LNCAP (cell line): Measurements from ENCODE around the gene NUDT17.

ENCODE experiments used
- CTCF ChIP-seq: fragments of 450-650 bp; IDR thresholded peaks from 2 replicates; pipeline ENCODE4 v1.5.1; 2017; ENCODE audit warnings: mild to moderate bottlenecking

The NUDT17 gene

DNA sequence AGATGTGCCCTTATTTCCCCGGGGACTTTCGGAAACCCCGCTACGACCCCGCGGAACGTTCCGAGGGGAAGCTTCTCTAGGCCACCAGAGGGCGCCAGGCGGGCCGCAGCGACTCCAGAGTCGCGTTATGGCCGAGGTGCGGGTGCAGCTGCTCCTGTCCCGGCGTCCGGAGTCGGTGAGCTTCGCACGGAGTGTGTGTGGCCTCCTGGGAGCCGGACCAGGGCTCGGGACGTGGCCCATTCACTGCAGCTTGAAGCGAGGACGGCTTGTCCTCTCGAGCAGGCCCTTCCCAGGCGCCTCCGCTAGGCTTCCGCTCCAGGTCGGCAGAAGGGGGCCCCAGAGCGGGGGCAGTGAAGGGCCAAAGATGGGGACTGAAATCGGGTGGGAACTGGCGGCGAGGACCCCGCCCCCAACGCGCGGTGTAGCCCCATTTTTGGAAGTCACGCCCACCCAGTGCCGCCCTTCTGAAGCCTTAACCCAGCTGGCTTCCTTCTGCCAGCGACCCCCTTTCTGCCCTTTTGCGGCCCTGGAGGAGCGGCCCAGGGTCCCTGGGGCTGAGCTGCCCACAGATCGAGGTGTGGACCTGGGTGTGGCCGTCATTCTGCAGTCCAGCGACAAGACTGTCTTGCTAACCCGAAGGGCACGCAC, at the start of gene NUDT17:
NUDT17 (plus strand) TSS at position 117 of the 648 bp plus-strand sequence; CDS start at position 128, 11 bp downstream.
- peak; percentile 96 for TF ChIP-seq CTCF

DNA sequence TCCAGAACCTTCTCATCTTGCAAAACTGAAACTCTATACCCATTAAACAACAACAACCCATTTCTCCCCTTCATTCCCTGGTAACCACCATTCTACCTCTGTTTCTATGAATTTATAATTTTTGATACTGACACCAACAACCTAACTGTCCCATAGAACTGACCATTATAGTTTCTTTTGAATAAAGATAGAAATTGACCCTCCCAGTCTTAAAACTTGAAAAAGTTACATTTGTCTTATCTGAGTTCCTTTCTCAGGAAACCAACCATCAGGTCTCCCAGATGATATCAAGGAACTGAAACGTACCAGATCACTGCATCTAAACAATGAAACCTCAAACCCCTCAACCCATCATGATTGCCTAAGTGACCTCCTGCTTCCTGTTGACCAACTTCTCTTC, 48.7 kb upstream of the NUDT17 start:
- TF ChIP-seq CTCF, result no peak

DNA sequence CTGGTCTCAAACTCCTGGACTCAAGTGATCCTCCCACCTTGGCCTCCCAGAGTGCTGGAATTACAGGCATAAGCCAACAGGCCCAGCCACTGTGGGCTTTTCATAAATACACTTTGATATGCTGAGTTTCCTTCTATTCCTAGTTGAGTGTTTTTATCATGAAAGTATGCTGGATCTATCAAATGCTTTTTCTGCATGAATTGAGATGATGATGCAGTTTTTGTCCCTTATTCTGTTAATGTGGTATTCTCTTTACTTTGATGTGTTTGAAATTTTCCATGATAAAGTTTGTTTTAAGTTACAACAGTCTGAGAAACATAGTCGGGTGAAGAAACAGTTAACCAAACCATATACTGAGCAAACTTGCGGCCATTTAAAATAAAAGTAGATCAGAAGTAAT, 45.6 kb upstream of the NUDT17 start:
- no peak for TF ChIP-seq CTCF

DNA sequence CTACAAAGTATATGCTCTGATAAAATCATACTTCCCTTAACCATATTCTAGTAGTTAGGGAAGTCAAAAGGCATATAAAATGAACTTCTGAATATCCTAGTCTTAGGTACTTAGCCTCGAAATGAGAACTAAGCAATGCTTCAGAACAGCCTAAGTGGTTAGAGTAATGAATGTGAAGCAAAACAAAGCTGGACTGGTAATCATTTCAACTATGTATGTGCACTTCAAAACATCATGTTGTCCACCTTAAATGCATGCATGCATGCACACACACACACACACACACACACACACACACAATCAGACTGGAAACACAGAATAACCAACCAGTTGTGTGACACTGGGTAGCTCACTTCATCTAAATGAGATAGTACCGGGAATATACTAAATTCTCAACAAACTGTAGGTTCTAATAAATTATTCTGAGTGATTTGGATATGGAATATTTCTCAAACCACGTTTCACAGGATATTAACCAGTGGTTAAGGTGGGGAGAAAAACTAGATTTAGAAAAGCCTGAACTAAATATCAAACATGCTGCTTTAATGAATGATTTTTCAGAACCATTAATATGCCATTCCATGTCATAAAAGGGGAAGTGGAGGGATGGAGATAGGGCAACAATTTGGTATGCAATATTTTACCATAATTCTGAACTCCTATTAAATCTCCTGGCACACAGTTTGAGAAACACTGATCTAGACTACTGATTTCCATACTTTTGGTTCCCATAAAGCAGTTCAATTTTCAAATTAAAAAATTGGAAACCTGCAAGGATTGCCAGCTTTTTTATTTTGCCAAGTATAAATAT, 41.0 kb upstream of the NUDT17 start:
- TF ChIP-seq CTCF, result no peak

DNA sequence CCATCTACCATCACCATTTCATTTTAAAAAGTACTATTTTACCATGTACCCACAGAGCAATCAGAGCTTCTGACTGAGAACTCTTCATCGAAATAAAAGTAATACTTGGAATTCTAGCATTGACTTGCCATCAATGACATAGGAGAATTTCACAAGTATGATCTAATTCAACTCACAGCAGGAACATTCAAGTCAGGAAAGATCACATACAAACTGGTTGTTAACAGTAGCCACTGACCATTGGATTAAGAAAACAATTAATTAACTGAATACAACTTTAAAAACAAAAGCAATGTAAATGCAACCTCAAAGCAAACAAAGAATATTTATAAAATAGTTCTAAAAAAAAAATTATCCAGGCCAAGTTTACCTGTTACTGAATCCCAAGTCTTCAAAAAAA, 40.4 kb upstream of the NUDT17 start:
- TF ChIP-seq CTCF, result no peak

GRCh38 chr1:145806408-145806807, 39.0 kb upstream of the NUDT17 start:
- no peak for TF ChIP-seq CTCF

DNA sequence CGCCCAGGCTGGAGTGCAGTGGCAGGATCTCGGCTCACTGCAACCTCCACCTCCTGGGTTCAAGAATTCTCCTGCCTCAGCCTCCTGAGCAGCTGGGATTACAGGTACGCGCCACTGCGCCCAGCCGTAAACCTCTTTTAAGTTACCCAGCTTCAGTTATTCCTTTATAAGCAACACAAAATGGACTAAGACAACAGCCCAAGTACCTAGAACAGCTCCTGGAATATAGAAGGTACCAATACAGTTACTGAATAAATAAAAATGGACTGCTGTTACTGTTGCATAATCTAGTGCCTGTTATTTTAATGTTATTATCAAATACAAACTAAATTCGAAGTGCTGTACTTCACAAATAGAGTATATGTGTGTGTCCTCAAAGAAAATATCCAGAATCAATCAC, 38.6 kb upstream of the NUDT17 start:
- TF ChIP-seq CTCF, result no peak
